Measurements from ENCODE around the gene GIMAP4.
"Not testable (repeated sequence)": the region's sequence is repeated elsewhere in the genome, so short reads cannot be mapped to it uniquely, and the experiment has no call there.

Gene GIMAP4

GRCh38 chr7:150580638-150581394, 13.6 kb downstream of the GIMAP4 start:
- DNase-seq: no peak

DNA sequence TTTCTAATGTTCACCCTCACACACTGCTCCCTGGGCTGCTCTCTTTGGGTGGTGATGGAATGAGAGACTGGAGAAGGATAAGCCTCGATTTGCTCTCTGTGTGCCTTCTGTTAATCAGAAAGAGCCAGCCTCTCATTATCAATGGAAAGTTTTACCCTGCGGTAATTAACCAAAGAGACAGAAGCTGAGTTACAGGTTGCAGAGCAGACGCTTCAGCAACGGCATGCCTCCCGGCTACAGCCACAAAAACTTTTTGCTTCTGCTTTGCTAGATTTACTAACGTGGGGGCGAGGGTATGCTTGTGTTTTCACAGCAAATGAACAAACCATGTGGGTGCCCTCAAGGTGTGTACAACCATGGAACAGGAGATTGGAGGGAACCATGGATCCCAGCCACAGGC, 18.0 kb downstream of the GIMAP4 start:
- DNase-seq: no peak

- no peak for DNase-seq
These were observed 19.0 kb downstream of the GIMAP4 start for GRCh38 chr7:150586068-150586784.

DNA sequence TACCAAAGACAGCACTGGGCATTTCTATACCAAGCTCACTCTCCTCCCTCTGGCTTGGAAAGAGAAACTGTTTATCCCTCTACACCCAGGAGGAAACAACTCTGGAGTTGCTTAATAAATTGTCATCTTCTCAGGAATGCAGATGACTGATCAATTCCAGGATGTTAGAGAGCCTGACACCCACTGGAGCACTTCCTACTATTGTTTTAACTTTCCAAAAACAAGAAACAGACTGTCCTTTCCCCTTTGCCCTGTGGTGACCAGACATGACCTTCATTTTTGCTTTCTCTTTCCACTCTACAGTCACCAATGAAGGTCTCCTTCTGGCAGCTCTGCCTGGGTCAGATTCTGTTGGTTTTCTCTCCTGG, 19.6 kb downstream of the GIMAP4 start:
- DNase-seq: no peak

- no peak for DNase-seq
These were observed 20.4 kb downstream of the GIMAP4 start for GRCh38 chr7:150587551-150587950.

DNA sequence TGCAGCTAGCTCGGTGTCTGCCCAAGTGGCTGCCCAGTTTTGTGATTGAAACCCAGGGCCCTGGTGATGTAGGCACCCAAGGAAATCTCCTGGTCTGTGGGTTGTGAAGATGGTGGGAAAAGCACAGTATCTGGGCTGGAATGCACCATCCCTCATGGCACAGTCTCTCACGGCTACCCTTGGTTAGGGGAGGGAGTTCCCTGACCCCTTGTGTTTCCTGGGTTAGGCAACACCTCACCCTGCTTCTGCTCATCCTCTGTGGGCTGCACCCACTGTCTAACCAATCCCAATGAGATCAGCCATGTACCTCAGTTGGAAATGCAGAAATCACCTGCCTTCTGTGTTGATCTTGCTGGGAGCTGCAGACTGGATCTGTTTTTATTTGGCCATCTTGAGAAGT, 27.6 kb downstream of the GIMAP4 start:
- DNase-seq: no peak

- no peak for DNase-seq
These were observed 28.2 kb downstream of the GIMAP4 start for GRCh38 chr7:150595361-150595760.

- DNase-seq: not testable (repeated sequence)
These were observed 36.4 kb downstream of the GIMAP4 start for GRCh38 chr7:150603600-150603999.

DNA sequence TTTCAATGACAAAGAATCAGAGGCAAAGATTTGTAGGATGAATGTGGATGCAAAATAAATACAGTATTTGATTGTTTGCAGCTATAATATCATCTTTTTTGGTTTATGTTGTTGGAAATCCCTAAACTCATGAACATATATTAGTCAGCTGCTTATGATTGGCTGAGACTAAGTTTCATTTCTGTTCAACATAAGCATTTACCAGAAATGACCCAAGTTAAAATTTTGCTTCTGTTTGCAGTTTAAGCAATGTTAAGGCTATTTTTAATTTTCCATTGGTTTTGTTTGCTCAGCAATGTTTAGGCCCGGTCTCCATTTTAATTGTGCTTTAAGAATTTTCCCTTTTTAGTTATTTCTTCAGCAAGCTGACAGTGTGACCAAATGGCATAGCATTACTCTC, 43.0 kb downstream of the GIMAP4 start:
- no peak for DNase-seq

- DNase-seq: no peak
These were observed 45.7 kb downstream of the GIMAP4 start for GRCh38 chr7:150612925-150613324.

DNA sequence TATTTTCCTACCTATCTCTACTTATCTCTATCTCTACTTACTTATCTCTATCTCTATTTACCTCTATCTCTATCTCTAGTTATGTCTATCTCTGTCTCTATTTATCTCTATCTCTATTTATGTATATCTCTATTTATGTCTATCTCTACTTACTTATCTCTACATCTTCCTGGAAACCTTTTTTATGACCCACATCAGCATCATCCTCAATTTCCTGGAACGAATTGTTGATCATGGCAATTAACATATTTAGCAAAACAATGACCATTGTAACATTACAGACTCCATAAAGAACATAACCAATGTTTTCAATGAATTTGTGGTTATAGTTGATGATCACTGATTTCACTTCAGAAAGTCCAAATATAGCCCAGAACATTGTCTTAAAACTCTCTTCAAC, 46.7 kb downstream of the GIMAP4 start:
- DNase-seq: no peak

- DNase-seq: not testable (repeated sequence)
These were observed 47.2 kb downstream of the GIMAP4 start for GRCh38 chr7:150614426-150614825.

GRCh38 chr7:150615221-150615755, 48.1 kb downstream of the GIMAP4 start:
- not testable (repeated sequence) for DNase-seq

DNA sequence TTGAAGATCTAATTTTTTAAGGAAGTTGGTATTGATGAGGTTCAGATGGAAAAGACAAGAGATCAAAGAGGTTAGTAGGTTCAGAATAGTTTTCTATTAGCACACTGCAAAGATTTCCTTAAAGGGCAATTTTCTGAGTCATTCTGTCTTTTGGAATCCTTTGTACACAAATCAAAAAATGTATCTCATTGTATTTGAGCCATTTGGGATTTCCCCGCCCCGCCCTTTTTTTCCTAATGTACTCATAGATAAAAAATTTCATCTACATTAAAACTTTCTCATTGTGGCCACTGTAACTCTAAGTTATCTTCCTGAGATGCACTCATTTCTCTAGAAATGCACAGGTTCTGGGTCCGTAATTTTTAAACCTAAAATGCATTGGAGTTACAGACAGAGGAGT, 52.9 kb downstream of the GIMAP4 start:
- DNase-seq: no peak

- DNase-seq: no peak
These were observed 53.6 kb downstream of the GIMAP4 start for GRCh38 chr7:150620617-150621371.

GRCh38 chr7:150621376-150621775, 54.2 kb downstream of the GIMAP4 start:
- DNase-seq: no peak
